GM12878 (cell line): ENCODE data around the gene GMCL1. TPM values are rescaled to one million over a fixed set of nuclear protein-coding genes. Genes with fewer than 3 reads are reported as not detected.

Source experiments
- BMI1 ChIP-seq: fragments of 450-650 bp; IDR thresholded peaks from 2 replicates; pipeline ENCODE4 v1.6.1; 2016; ENCODE audit warnings: mild to moderate bottlenecking, moderate library complexity, borderline replicate concordance
- CHD4 ChIP-seq: fragments of 200-600 bp; sonication (generic); IDR thresholded peaks from 2 replicates; pipeline ENCODE4 v1.6.1; 2016; ENCODE audit warnings: mild to moderate bottlenecking
- CREM ChIP-seq: IDR thresholded peaks from 2 replicates; pipeline ENCODE4 v1.6.1; 2014; ENCODE audit warnings: antibody characterized with exemption, low read depth
- E2F8 ChIP-seq: fragments of 450-650 bp; IDR thresholded peaks from 2 replicates; pipeline ENCODE4 v1.6.1; 2018; ENCODE audit warnings: mild to moderate bottlenecking, low read depth, moderate library complexity; ENCODE audit not compliant: partially characterized antibody
- IKZF1 ChIP-seq: fragments of 450-650 bp; conservative IDR thresholded peaks from 2 replicates; pipeline ENCODE4 v1.6.1; 2017; ENCODE audit warnings: antibody characterized with exemption, mild to moderate bottlenecking
- MEF2A ChIP-seq: IDR thresholded peaks from 2 replicates; pipeline ENCODE4 v1.6.1; 2011; ENCODE audit warnings: low read depth, mild to moderate bottlenecking, low read length, moderate library complexity; ENCODE audit not compliant: insufficient read depth
- MTA3 ChIP-seq: IDR thresholded peaks from 2 replicates; pipeline ENCODE4 v1.6.1; 2012; ENCODE audit warnings: low read length, inconsistent platforms, borderline replicate concordance
- NFYA ChIP-seq: IDR thresholded peaks from 2 replicates; pipeline ENCODE4 v1.6.1; 2011; ENCODE audit warnings: low read depth, mild to moderate bottlenecking, low read length, improper control_type of control experiment, borderline replicate concordance
- NKRF ChIP-seq: fragments of 450-650 bp; conservative IDR thresholded peaks from 2 replicates; pipeline ENCODE4 v1.6.1; 2017; ENCODE audit warnings: mild to moderate bottlenecking, moderate library complexity
- NR2C1 ChIP-seq: fragments of 450-650 bp; IDR thresholded peaks from 2 replicates; pipeline ENCODE4 v1.6.1; 2017; ENCODE audit warnings: antibody characterized with exemption, mild to moderate bottlenecking, moderate library complexity
- NRF1 ChIP-seq: conservative IDR thresholded peaks from 2 replicates; pipeline ENCODE4 v1.6.1; 2011; ENCODE audit warnings: mild to moderate bottlenecking, low read depth, low read length, improper control_type of control experiment
- PML ChIP-seq: IDR thresholded peaks from 2 replicates; pipeline ENCODE4 v1.6.1; 2012; ENCODE audit warnings: low read length, inconsistent platforms
- POLR2AphosphoS5 ChIP-seq: IDR thresholded peaks from 2 replicates; pipeline ENCODE4 v1.6.1; 2011; ENCODE audit warnings: mild to moderate bottlenecking, low read length, inconsistent platforms
- RB1 ChIP-seq: fragments of 450-650 bp; formaldehyde crosslinking; IDR thresholded peaks from 2 replicates; pipeline ENCODE4 v1.6.1; 2017; ENCODE audit warnings: mild to moderate bottlenecking, borderline replicate concordance
- TCF7 ChIP-seq: IDR thresholded peaks from 2 replicates; pipeline ENCODE4 v1.6.1; 2014; ENCODE audit warnings: antibody characterized with exemption, borderline replicate concordance
- WRNIP1 ChIP-seq: IDR thresholded peaks from 2 replicates; pipeline ENCODE4 v1.6.1; 2011; ENCODE audit warnings: low read depth, low read length, improper control_type of control experiment, borderline replicate concordance
- YBX1 ChIP-seq: fragments of 450-650 bp; IDR thresholded peaks from 2 replicates; pipeline ENCODE4 v1.6.1; 2016; ENCODE audit warnings: antibody characterized with exemption
- ZBED1 ChIP-seq: IDR thresholded peaks from 2 replicates; pipeline ENCODE4 v1.6.1; 2016; ENCODE audit warnings: borderline replicate concordance
- ZZZ3 ChIP-seq: IDR thresholded peaks from 2 replicates; pipeline ENCODE4 v1.6.1; 2011; ENCODE audit warnings: low read depth; ENCODE audit not compliant: control insufficient read depth, insufficient read length
- polyA plus RNA-seq, 11 experiments: library from polyadenylated mRNA; depleted of rRNA in 4 of 11; unstranded in 6 of 11; stranded (reverse) in 5 of 11; fragments of >200 nt; fragmentation: Nextera tagmentation in 4 of 11; fragmentation: Illumina TruSeq in 1 of 11; extraction: Ambion mirVana in 4 of 11; extraction: Trizol in 1 of 11; gene quantifications; 1 replicate in 1 of 11; 2 replicates in 10 of 11; pipeline versions ENCODE4 v1.2.1 to v1.2.3, GENCODE V29; 2011 to 2016; ENCODE audit warnings: inconsistent platforms in 2 of 11, missing spikeins in 2 of 11, low read depth in 1 of 11
- total RNA-seq, 4 experiments: library from RNA; depleted of rRNA in 3 of 4; stranded (reverse); fragments of >200 nt in 3 of 4; fragmentation: Illumina TruSeq in 1 of 4; extraction: Trizol in 1 of 4; gene quantifications; 2 replicates each; pipeline versions ENCODE4 v1.2.1 to v1.2.3, GENCODE V29; 2013 to 2021
- TF ChIP-seq, protein P1 (sequence below): fragments of 450-650 bp; IDR thresholded peaks from 2 replicates; pipeline ENCODE4 v1.6.1; 2016; ENCODE audit warnings: mild to moderate bottlenecking
- TF ChIP-seq, protein P2 (sequence below): fragments of 450-650 bp; IDR thresholded peaks from 2 replicates; pipeline ENCODE4 v1.6.1; 2017; ENCODE audit warnings: mild to moderate bottlenecking, low read depth, inconsistent platforms; ENCODE audit not compliant: poor library complexity, severe bottlenecking

GMCL1 gene
- total and polyA plus RNA-seq, 10 of the 15 experiments (the other 5 are each of a cell fraction or from before 2014, with no cell fraction given) = 3.7 to 21.4 (median 12.3) TPM

DNA sequence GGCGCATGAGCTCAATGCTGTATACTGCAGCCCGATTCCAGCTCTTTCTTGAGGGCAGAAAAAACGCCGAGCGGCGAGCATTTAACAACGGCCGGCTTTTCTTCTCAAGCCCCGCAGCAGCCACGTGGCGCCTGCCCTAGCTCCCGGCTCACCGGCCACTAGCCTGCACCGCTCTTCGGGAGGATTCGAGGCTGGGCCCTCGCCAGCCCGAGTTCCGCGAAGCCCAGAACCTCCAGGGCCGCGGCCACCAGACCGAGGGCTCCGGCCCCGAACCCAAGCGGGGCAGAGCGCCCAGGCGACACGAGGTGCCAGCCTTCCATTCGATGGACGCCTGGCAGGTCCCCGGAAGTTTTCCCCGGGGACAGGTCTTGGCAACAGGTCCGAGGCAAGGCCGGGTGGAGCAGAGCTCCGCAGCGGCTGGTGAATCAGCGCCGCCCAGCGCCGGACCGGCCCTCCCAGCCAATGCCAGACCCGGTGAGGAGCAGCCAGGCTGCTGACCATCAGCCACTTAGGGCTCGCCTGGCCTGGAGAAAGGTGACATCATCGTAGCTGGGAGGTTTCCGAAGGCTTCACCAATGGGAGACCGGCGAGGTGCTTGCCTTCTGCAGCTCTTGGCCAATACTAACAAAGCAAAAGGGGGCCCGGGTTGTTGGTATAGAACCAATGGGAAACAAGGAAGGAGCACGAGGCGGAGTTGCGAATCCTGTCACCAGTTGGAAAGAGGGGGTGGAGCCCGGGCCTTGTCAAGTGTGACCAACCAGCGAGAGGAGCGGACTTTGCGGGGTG, 84.9 kb downstream of the GMCL1 start (continued):
- TF ChIP-seq E2F8 (no peak), ZBED1 (no peak), NFYA (no peak), POLR2AphosphoS5 (peak; percentile 80; the same call in 1 of the 2 replicates), NKRF (peak; percentile 95; the same call in 1 of the 2 replicates), MEF2A (0 out of 2 replicates have a peak, but pooled peaks have one; percentile 13), NRF1 (no peak), WRNIP1 (no peak), NR2C1 (no peak), CHD4 (no peak), PML (no peak), ZZZ3 (no peak), MTA3 (no peak), BMI1 (no peak), TCF7 (no peak), CREM (peak; percentile 87), RB1 (0 out of 2 replicates have a peak, but pooled peaks have one; percentile 54), IKZF1 (peak; percentile 76), YBX1 (no peak)
- TF ChIP-seq, protein P1, sequence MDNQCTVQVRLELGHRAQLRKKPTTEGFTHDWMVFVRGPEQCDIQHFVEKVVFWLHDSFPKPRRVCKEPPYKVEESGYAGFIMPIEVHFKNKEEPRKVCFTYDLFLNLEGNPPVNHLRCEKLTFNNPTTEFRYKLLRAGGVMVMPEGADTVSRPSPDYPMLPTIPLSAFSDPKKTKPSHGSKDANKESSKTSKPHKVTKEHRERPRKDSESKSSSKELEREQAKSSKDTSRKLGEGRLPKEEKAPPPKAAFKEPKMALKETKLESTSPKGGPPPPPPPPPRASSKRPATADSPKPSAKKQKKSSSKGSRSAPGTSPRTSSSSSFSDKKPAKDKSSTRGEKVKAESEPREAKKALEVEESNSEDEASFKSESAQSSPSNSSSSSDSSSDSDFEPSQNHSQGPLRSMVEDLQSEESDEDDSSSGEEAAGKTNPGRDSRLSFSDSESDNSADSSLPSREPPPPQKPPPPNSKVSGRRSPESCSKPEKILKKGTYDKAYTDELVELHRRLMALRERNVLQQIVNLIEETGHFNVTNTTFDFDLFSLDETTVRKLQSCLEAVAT = no peak
- TF ChIP-seq, protein P2, sequence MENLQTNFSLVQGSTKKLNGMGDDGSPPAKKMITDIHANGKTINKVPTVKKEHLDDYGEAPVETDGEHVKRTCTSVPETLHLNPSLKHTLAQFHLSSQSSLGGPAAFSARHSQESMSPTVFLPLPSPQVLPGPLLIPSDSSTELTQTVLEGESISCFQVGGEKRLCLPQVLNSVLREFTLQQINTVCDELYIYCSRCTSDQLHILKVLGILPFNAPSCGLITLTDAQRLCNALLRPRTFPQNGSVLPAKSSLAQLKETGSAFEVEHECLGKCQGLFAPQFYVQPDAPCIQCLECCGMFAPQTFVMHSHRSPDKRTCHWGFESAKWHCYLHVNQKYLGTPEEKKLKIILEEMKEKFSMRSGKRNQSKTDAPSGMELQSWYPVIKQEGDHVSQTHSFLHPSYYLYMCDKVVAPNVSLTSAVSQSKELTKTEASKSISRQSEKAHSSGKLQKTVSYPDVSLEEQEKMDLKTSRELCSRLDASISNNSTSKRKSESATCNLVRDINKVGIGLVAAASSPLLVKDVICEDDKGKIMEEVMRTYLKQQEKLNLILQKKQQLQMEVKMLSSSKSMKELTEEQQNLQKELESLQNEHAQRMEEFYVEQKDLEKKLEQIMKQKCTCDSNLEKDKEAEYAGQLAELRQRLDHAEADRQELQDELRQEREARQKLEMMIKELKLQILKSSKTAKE = peak; percentile 50
